ENCODE data around the gene NRP2. TPM values are rescaled to one million over a fixed set of nuclear protein-coding genes. Genes with fewer than 3 reads are reported as not detected.

Gene NRP2, protein sequence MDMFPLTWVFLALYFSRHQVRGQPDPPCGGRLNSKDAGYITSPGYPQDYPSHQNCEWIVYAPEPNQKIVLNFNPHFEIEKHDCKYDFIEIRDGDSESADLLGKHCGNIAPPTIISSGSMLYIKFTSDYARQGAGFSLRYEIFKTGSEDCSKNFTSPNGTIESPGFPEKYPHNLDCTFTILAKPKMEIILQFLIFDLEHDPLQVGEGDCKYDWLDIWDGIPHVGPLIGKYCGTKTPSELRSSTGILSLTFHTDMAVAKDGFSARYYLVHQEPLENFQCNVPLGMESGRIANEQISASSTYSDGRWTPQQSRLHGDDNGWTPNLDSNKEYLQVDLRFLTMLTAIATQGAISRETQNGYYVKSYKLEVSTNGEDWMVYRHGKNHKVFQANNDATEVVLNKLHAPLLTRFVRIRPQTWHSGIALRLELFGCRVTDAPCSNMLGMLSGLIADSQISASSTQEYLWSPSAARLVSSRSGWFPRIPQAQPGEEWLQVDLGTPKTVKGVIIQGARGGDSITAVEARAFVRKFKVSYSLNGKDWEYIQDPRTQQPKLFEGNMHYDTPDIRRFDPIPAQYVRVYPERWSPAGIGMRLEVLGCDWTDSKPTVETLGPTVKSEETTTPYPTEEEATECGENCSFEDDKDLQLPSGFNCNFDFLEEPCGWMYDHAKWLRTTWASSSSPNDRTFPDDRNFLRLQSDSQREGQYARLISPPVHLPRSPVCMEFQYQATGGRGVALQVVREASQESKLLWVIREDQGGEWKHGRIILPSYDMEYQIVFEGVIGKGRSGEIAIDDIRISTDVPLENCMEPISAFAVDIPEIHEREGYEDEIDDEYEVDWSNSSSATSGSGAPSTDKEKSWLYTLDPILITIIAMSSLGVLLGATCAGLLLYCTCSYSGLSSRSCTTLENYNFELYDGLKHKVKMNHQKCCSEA
- 37.9 TPM for total RNA-seq

DNA sequence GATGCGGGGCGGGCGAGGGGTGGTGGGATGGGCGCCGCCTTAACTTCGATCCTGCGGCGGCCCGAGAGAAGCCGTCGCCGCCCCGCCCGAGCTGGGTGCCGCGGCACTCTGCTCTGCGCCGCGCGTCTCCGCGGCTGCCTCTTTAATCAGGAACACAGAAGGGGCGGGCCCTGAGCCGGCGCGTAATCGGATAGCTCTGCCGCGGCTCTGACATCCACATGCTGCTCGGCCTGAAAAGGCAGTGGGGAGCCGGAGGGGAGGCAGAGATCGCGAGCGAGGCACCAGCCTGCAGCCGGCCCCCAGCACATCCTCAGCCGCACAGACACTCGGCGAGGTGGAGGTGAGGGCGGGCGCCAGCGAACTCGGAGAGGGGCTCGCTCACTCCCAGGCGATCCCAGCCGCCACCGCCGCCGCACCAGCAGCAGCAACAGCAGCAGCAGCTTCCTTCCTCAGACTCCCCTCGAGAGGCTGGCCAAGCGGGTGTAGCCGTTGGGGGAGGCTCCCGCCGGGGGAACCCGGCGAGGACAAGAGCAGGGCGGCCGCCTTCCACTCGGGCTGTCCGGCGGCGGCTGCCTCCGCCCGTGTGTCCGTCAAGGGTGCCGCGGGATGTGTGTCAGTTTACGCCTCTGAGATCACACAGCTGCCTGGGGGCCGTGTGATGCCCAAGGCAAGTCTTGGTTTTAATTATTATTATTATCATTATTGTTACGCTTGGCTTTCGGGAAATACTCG, at the start of gene NRP2:
Gene NRP2 (plus strand): TSS at position 263 of the 732 bp plus-strand sequence. CDS start 790 bp downstream, outside the sequence.

All from parietal lobe (tissue), 1 donor.